Measurements from ENCODE around the gene SLAMF8. TPM values are rescaled to one million over a fixed set of nuclear protein-coding genes. Genes with fewer than 3 reads are reported as not detected.

The SLAMF8 gene
- total RNA-seq, 1 experiment from 2014 or later, result not detected

- no peaks in the 10 kb centered on the region for H3K36me3 Mint-ChIP-seq (ENCODE audit: insufficient read depth, unreplicated experiment)
- H3K27ac Mint-ChIP-seq (ENCODE audit: low read depth, unreplicated experiment), result no peak overlapping the region
- no peak for TF ChIP-seq CTCF (IDR thresholded peaks at IDR 0.05; ENCODE audit: unreplicated experiment)
- no peak overlapping the region for H3K4me3 Mint-ChIP-seq (ENCODE audit: unreplicated experiment)
- peaks cover 9% of the 10 kb centered on the region for H3K4me1 Mint-ChIP-seq (ENCODE audit: insufficient read depth, unreplicated experiment)
- H3K27me3 Mint-ChIP-seq (ENCODE audit: insufficient read depth, unreplicated experiment), result no peaks in the 10 kb centered on the region
- DNase-seq (ENCODE audit: unreplicated experiment), result no peak
- ChIA-PET POLR2A (interaction anchor here (1.1 kb wide), 1 partner anchor 40 kb away, joined by 4 read pairs; no protein-coding TSS in a partner anchor), CTCF (interaction anchor here (1.1 to 5.3 kb wide), 3 partner anchors 25 to 53 kb away, joined by 3 to 36 read pairs (median 35); no protein-coding TSS in a partner anchor)
- BruUV-seq (replicated peaks), result no TSS peak
- no peaks in the 10 kb centered on the region for H3K9me3 Mint-ChIP-seq (ENCODE audit: unreplicated experiment)
- intact Hi-C loops (cut with micrococcal nuclease), result no loop called here
These were observed 12.0 kb downstream of the SLAMF8 start for GRCh38 chr1:159838715-159839114.

GRCh38 chr1:159839116-159839849 lies 12.6 kb downstream of the SLAMF8 start:
- BruUV-seq (replicated peaks), result no TSS peak
- no peak for TF ChIP-seq CTCF (IDR thresholded peaks at IDR 0.05; ENCODE audit: unreplicated experiment)
- POLR2A ChIA-PET, result interaction anchor here (1.1 kb wide), 1 partner anchor 40 kb away, joined by 4 read pairs; no protein-coding TSS in a partner anchor
- peaks cover 10% of the 10 kb centered on the region for H3K4me1 Mint-ChIP-seq (ENCODE audit: insufficient read depth, unreplicated experiment)
- no peak overlapping the region for H3K27ac Mint-ChIP-seq (ENCODE audit: low read depth, unreplicated experiment)
- intact Hi-C loops (cut with micrococcal nuclease), result no loop called here
- no peaks in the 10 kb centered on the region for H3K27me3 Mint-ChIP-seq (ENCODE audit: insufficient read depth, unreplicated experiment)
- H3K36me3 Mint-ChIP-seq (ENCODE audit: insufficient read depth, unreplicated experiment), result no peaks in the 10 kb centered on the region
- CTCF ChIA-PET, result interaction anchor here (1.0 to 5.3 kb wide), 6 partner anchors 10 to 628 kb away, joined by 3 to 36 read pairs (median 5); no protein-coding TSS in a partner anchor
- no peaks in the 10 kb centered on the region for H3K9me3 Mint-ChIP-seq (ENCODE audit: unreplicated experiment)
- no peak overlapping the region for H3K4me3 Mint-ChIP-seq (ENCODE audit: unreplicated experiment)
- DNase-seq (ENCODE audit: unreplicated experiment), result no peak

GRCh38 chr1:159841749-159842148 lies 15.1 kb downstream of the SLAMF8 start:
- Mint-ChIP-seq H3K27ac (ENCODE audit: low read depth, unreplicated experiment) (no peak overlapping the region), H3K36me3 (ENCODE audit: insufficient read depth, unreplicated experiment) (no peaks in the 10 kb centered on the region), H3K27me3 (ENCODE audit: insufficient read depth, unreplicated experiment) (no peaks in the 10 kb centered on the region), H3K9me3 (ENCODE audit: unreplicated experiment) (no peaks in the 10 kb centered on the region), H3K4me3 (ENCODE audit: unreplicated experiment) (no peak overlapping the region), H3K4me1 (ENCODE audit: insufficient read depth, unreplicated experiment) (peaks cover 18% of the 10 kb centered on the region)
- DNase-seq (ENCODE audit: unreplicated experiment), result no peak
- ChIA-PET POLR2A (interaction anchor here (0.6 to 1.5 kb wide), 7 partner anchors 9 to 910 kb away, joined by 3 to 4 read pairs (median 3); partner anchors contain the start of genes PYHIN1 and TAGLN2), CTCF (interaction anchor here (0.6 to 5.3 kb wide), 8 partner anchors 8 to 644 kb away, joined by 3 to 36 read pairs (median 4); no protein-coding TSS in a partner anchor)
- no peak for TF ChIP-seq CTCF (IDR thresholded peaks at IDR 0.05; ENCODE audit: unreplicated experiment)
- no TSS peak for BruUV-seq (replicated peaks)
- intact Hi-C loops (cut with micrococcal nuclease), result no loop called here

GRCh38 chr1:159843459-159843858 lies 16.8 kb downstream of the SLAMF8 start:
- Mint-ChIP-seq H3K27ac (ENCODE audit: low read depth, unreplicated experiment) (no peak overlapping the region), H3K27me3 (ENCODE audit: insufficient read depth, unreplicated experiment) (no peaks in the 10 kb centered on the region), H3K36me3 (ENCODE audit: insufficient read depth, unreplicated experiment) (no peaks in the 10 kb centered on the region), H3K4me1 (ENCODE audit: insufficient read depth, unreplicated experiment) (peaks cover 16% of the 10 kb centered on the region), H3K4me3 (ENCODE audit: unreplicated experiment) (no peak overlapping the region), H3K9me3 (ENCODE audit: unreplicated experiment) (no peaks in the 10 kb centered on the region)
- POLR2A ChIA-PET, result interaction anchor here (1.2 to 2.0 kb wide), 2 partner anchors 10 to 27 kb away, joined by 3 to 8 read pairs; no protein-coding TSS in a partner anchor
- no peak for TF ChIP-seq CTCF (IDR thresholded peaks at IDR 0.05; ENCODE audit: unreplicated experiment)
- no TSS peak for BruUV-seq (replicated peaks)
- intact Hi-C loops (cut with micrococcal nuclease), result no loop called here
- peak; percentile 51 for DNase-seq (ENCODE audit: unreplicated experiment)
- CTCF ChIA-PET, result interaction anchor here (0.5 to 1.7 kb wide), 7 partner anchors 9 to 162 kb away, joined by 3 to 9 read pairs (median 4); no protein-coding TSS in a partner anchor
